ENCODE data around the gene DBH.
"Not testable (repeated sequence)": the region's sequence is repeated elsewhere in the genome, so short reads cannot be mapped to it uniquely, and the experiment has no call there.

Gene DBH

GRCh38 chr9:133604856-133605255, 31.3 kb upstream of the DBH start:
- DNase-seq, result no peak

GRCh38 chr9:133605446-133605845, 30.7 kb upstream of the DBH start:
- DNase-seq, result no peak

GRCh38 chr9:133605856-133606707, 30.1 kb upstream of the DBH start:
- no peak for DNase-seq

- no peak for DNase-seq
Measured at GRCh38 chr9:133606708-133607025, 29.5 kb upstream of the DBH start.

- no peak for DNase-seq
Measured at GRCh38 chr9:133607381-133607780, 28.8 kb upstream of the DBH start.

GRCh38 chr9:133607976-133608375, 28.2 kb upstream of the DBH start:
- no peak for DNase-seq

- no peak for DNase-seq
Measured at GRCh38 chr9:133608382-133608781, 27.8 kb upstream of the DBH start.

GRCh38 chr9:133608889-133609288, 27.3 kb upstream of the DBH start:
- no peak for DNase-seq

- peak; percentile 62 for DNase-seq
Measured at GRCh38 chr9:133609311-133610098, 26.7 kb upstream of the DBH start, which contains the start of gene FAM163B. Gene FAM163B (minus strand): TSS chr9:133609389. CDS start chr9:133580223, 29,166 bp downstream.

- no peak for DNase-seq
Measured at GRCh38 chr9:133610845-133611244, 25.3 kb upstream of the DBH start.

- DNase-seq, result no peak
Measured at GRCh38 chr9:133612051-133612450, 24.1 kb upstream of the DBH start.

GRCh38 chr9:133612816-133613215, 23.3 kb upstream of the DBH start:
- DNase-seq, result no peak

- DNase-seq, result no peak
Measured at GRCh38 chr9:133613432-133613831, 22.7 kb upstream of the DBH start.

- no peak for DNase-seq
Measured at GRCh38 chr9:133614056-133614455, 22.1 kb upstream of the DBH start.

GRCh38 chr9:133614678-133615077, 21.5 kb upstream of the DBH start:
- DNase-seq, result no peak

GRCh38 chr9:133615186-133615585, 21.0 kb upstream of the DBH start:
- no peak for DNase-seq

- DNase-seq, result no peak
Measured at GRCh38 chr9:133615606-133616188, 20.5 kb upstream of the DBH start.

GRCh38 chr9:133616643-133617405, 19.3 kb upstream of the DBH start:
- no peak for DNase-seq

GRCh38 chr9:133618726-133619125, 17.4 kb upstream of the DBH start:
- no peak for DNase-seq

- no peak for DNase-seq
Measured at GRCh38 chr9:133619791-133620190, 16.4 kb upstream of the DBH start.

- DNase-seq, result no peak
Measured at GRCh38 chr9:133621725-133622267, 14.4 kb upstream of the DBH start.

GRCh38 chr9:133622555-133622954, 13.6 kb upstream of the DBH start:
- DNase-seq, result no peak

GRCh38 chr9:133626008-133626407, 10.2 kb upstream of the DBH start:
- not testable (repeated sequence) for DNase-seq

Data from hematopoietic multipotent progenitor cell treated with erythropoietin and hydrocortisone succinate and interleukin-3 and kit ligand, for 6 days (in vitro differentiated cells).